Neuronal stem cell (in vitro differentiated cells): ENCODE data around the gene PIP5KL1.

Source experiments
- DNase-seq: peaks from one replicate; pipeline ENCODE4 v3.0.0-alpha.2; 2013; ENCODE audit warnings: low spot score
- H2AFZ ChIP-seq: one replicate; pipeline ENCODE4 v1.6.1; 2013; ENCODE audit warnings: mild to moderate bottlenecking, low read length, inconsistent platforms
- H2AK5ac ChIP-seq: 2 replicates; pipeline ENCODE4 v1.6.1; 2013; ENCODE audit warnings: low read depth, mild to moderate bottlenecking, inconsistent platforms, low read length, moderate library complexity, mixed read lengths
- H2BK120ac ChIP-seq: 2 replicates; pipeline ENCODE4 v1.6.1; 2013; ENCODE audit warnings: low read depth, mild to moderate bottlenecking, inconsistent platforms, low read length, moderate library complexity, mixed read lengths
- H2BK12ac ChIP-seq: one replicate; pipeline ENCODE4 v1.6.1; 2013; ENCODE audit warnings: low read length, inconsistent platforms
- H2BK15ac ChIP-seq: 2 replicates; pipeline ENCODE4 v1.6.1; 2013; ENCODE audit warnings: mild to moderate bottlenecking, low read length, inconsistent platforms, mixed read lengths
- H2BK5ac ChIP-seq: one replicate; pipeline ENCODE4 v1.6.1; 2013; ENCODE audit warnings: inconsistent platforms, mild to moderate bottlenecking, low read length, moderate library complexity
- H3K14ac ChIP-seq: one replicate; pipeline ENCODE4 v1.6.1; 2013; ENCODE audit warnings: low read length, inconsistent platforms
- H3K18ac ChIP-seq: 2 replicates; pipeline ENCODE4 v1.6.1; 2013; ENCODE audit warnings: low read length, inconsistent platforms
- H3K23ac ChIP-seq: 2 replicates; pipeline ENCODE4 v1.6.1; 2013; ENCODE audit warnings: low read depth, mild to moderate bottlenecking, mixed read lengths, low read length, inconsistent platforms; ENCODE audit not compliant: poor library complexity
- H3K27ac ChIP-seq: replicated peaks from 3 replicates; pipeline ENCODE4 v1.5.1; 2013; ENCODE audit warnings: low read length, inconsistent platforms
- H3K27me3 ChIP-seq, 3 experiments: 2 replicates each; pipeline ENCODE4 v1.6.1; 2013; ENCODE audit warnings: low read length in 3 of 3, mild to moderate bottlenecking in 2 of 3, inconsistent platforms in 1 of 3, low read depth in 1 of 3, mixed read lengths in 1 of 3, moderate library complexity in 1 of 3; ENCODE audit not compliant: control insufficient read depth in 3 of 3, insufficient read depth in 3 of 3
- H3K36me3 ChIP-seq, 2 donors: replicated peaks in 1 of 2; 2 replicates each; pipeline ENCODE4 v1.6.1; 2013; ENCODE audit warnings: low read length in 2 of 2; ENCODE audit not compliant: control insufficient read depth in 2 of 2, insufficient read depth in 2 of 2
- H3K4ac ChIP-seq: 2 replicates; pipeline ENCODE4 v1.6.1; 2013; ENCODE audit warnings: inconsistent platforms, mild to moderate bottlenecking, low read length, moderate library complexity
- H3K4me1 ChIP-seq, 2 donors: 1 replicate in 1 of 2; 2 replicates in 1 of 2; pipeline ENCODE4 v1.6.1; 2013; ENCODE audit warnings: low read length in 2 of 2, low read depth in 1 of 2; ENCODE audit not compliant: control insufficient read depth in 2 of 2, insufficient read depth in 1 of 2
- H3K4me2 ChIP-seq: one replicate; pipeline ENCODE4 v1.6.1; 2013; ENCODE audit warnings: mild to moderate bottlenecking, low read length, inconsistent platforms; ENCODE audit not compliant: insufficient read depth, poor library complexity, severe bottlenecking
- H3K4me3 ChIP-seq, 2 donors: 2 replicates each; pipeline ENCODE4 v1.5.1; 2013; ENCODE audit warnings: low read length in 2 of 2, mild to moderate bottlenecking in 2 of 2, inconsistent platforms in 1 of 2, moderate library complexity in 1 of 2
- H3K79me1 ChIP-seq: one replicate; pipeline ENCODE4 v1.6.1; 2013; ENCODE audit warnings: low read depth, mild to moderate bottlenecking, inconsistent platforms, low read length, moderate library complexity
- H3K9ac ChIP-seq: one replicate; pipeline ENCODE4 v1.6.1; 2013; ENCODE audit warnings: mild to moderate bottlenecking, low read depth, low read length, inconsistent platforms; ENCODE audit not compliant: poor library complexity
- H3K9me3 ChIP-seq, 2 donors: replicated peaks in 1 of 2; 2 replicates each; pipeline versions ENCODE3 to v1.6.1; 2013; ENCODE audit warnings: low read length in 2 of 2, mild to moderate bottlenecking in 2 of 2, inconsistent platforms in 1 of 2, low read depth in 1 of 2, mixed read lengths in 1 of 2, moderate library complexity in 1 of 2; ENCODE audit not compliant: control insufficient read depth in 2 of 2, insufficient read depth in 1 of 2
- H4K8ac ChIP-seq: one replicate; pipeline ENCODE4 v1.6.1; 2013; ENCODE audit warnings: low read depth, mild to moderate bottlenecking, inconsistent platforms, low read length, moderate library complexity
- H4K91ac ChIP-seq: one replicate; pipeline ENCODE4 v1.6.1; 2013; ENCODE audit warnings: low read length, low read depth, mild to moderate bottlenecking, inconsistent platforms; ENCODE audit not compliant: poor library complexity
- WGBS, 2 donors: extraction: QIAGEN DNeasy Blood & Tissue Kit; methylation state at CpG; one replicate each; pipeline ENCODE4 v1.1.7; 2013; ENCODE audit warnings: missing lambda C conversion rate in 2 of 2, mixed read lengths in 1 of 2; ENCODE audit not compliant: insufficient read length in 2 of 2, insufficient replicate concordance in 1 of 2; ENCODE audit errors: extremely low coverage in 2 of 2; 5-methylcytosine and 5-hydroxymethylcytosine counted together

PIP5KL1 gene

GRCh38 chr9:127907867-127908659 is 22.5 kb downstream of the PIP5KL1 start:
- peaks cover 8 to 21% of the 10 kb centered on the region in 2 donors for H3K4me1 ChIP-seq
- no peak overlapping the region for H4K91ac ChIP-seq
- H3K27ac ChIP-seq = no peak overlapping the region
- peak overlapping the region; percentile 61 for H2AK5ac ChIP-seq
- no peak overlapping the region for H3K4me2 ChIP-seq
- no CpG with 5 or more reads among the region's 35 CpGs for WGBS, 2 donors
- no peak overlapping the region for H3K4ac ChIP-seq
- no peaks in the 10 kb centered on the region for H3K36me3 ChIP-seq
- H4K8ac ChIP-seq = no peak overlapping the region
- no peak overlapping the region for H2BK12ac ChIP-seq
- no peak for DNase-seq
- H3K9me3 ChIP-seq = no peaks in the 10 kb centered on the region
- H3K23ac ChIP-seq = no peak overlapping the region
- H2BK5ac ChIP-seq = peak overlapping the region; percentile 6
- no peak overlapping the region for H2BK120ac ChIP-seq
- H3K27me3 ChIP-seq = no peaks in the 10 kb centered on the region
- H3K14ac ChIP-seq = no peak overlapping the region
- no peak overlapping the region for H2BK15ac ChIP-seq
- H3K79me1 ChIP-seq = peaks cover 4% of the 10 kb centered on the region
- no peak overlapping the region for H3K9ac ChIP-seq
- H3K4me3 ChIP-seq = no peak overlapping the region
- no peak overlapping the region for H3K18ac ChIP-seq
- no peak overlapping the region for H2AFZ ChIP-seq

- no peaks in the 10 kb centered on the region for H3K9me3 ChIP-seq
- peaks cover 4% of the 10 kb centered on the region for H3K79me1 ChIP-seq
- H3K14ac ChIP-seq = no peak overlapping the region
- no peak overlapping the region for H2BK12ac ChIP-seq
- H4K91ac ChIP-seq = no peak overlapping the region
- H3K4me2 ChIP-seq = no peak overlapping the region
- H4K8ac ChIP-seq = no peak overlapping the region
- no peak overlapping the region for H2AK5ac ChIP-seq
- no peak overlapping the region for H2BK5ac ChIP-seq
- H3K36me3 ChIP-seq = no peaks in the 10 kb centered on the region
- no peak overlapping the region for H2BK15ac ChIP-seq
- no peak overlapping the region for H3K4me3 ChIP-seq
- no peak overlapping the region for H2AFZ ChIP-seq
- no peak overlapping the region for H2BK120ac ChIP-seq
- H3K4me1 ChIP-seq = peaks cover 8 to 21% of the 10 kb centered on the region in 2 donors
- no peak overlapping the region for H3K27ac ChIP-seq
- DNase-seq = no peak
- H3K9ac ChIP-seq = no peak overlapping the region
- H3K18ac ChIP-seq = no peak overlapping the region
- no peak overlapping the region for H3K23ac ChIP-seq
- H3K27me3 ChIP-seq = no peaks in the 10 kb centered on the region
- no peak overlapping the region for H3K4ac ChIP-seq
- WGBS, 2 donors = no CpG with 5 or more reads among the region's 12 CpGs
These were observed 24.8 kb downstream of the PIP5KL1 start for GRCh38 chr9:127905788-127906191.

GRCh38 chr9:127905004-127905728 is 25.4 kb downstream of the PIP5KL1 start:
- no peak for DNase-seq
- Histone ChIP-seq H3K4me1 (peaks cover 8 to 21% of the 10 kb centered on the region in 2 donors), H4K8ac (no peak overlapping the region), H3K9ac (no peak overlapping the region), H2BK120ac (no peak overlapping the region), H3K23ac (peak overlapping the region; percentile 8), H3K4ac (peak overlapping the region; percentile 24), H3K27me3 (no peaks in the 10 kb centered on the region), H3K9me3 (no peaks in the 10 kb centered on the region), H3K27ac (no peak overlapping the region), H2BK5ac (no peak overlapping the region), H2AK5ac (peak overlapping the region; percentile 58), H3K36me3 (no peaks in the 10 kb centered on the region), H2BK12ac (no peak overlapping the region), H3K4me2 (no peak overlapping the region), H3K18ac (peak overlapping the region; percentile 30), H4K91ac (no peak overlapping the region), H3K4me3 (no peak overlapping the region), H2BK15ac (no peak overlapping the region), H3K14ac (no peak overlapping the region), H3K79me1 (peaks cover 4% of the 10 kb centered on the region), H2AFZ (no peak overlapping the region)
- no CpG with 5 or more reads among the region's 5 CpGs for WGBS, 2 donors

GRCh38 chr9:127904561-127905003 is 26.0 kb downstream of the PIP5KL1 start:
- H2BK15ac ChIP-seq = peak overlapping the region; percentile 4
- peak overlapping the region; percentile 13 for H3K18ac ChIP-seq
- H4K91ac ChIP-seq = no peak overlapping the region
- peaks cover 10 to 24% of the 10 kb centered on the region in 2 donors for H3K4me1 ChIP-seq
- H2BK12ac ChIP-seq = no peak overlapping the region
- H3K4me2 ChIP-seq = no peak overlapping the region
- peak overlapping the region; percentile 57 for H2AFZ ChIP-seq
- H3K14ac ChIP-seq = no peak overlapping the region
- DNase-seq = no peak
- no peaks in the 10 kb centered on the region for H3K36me3 ChIP-seq
- no peaks in the 10 kb centered on the region for H3K27me3 ChIP-seq
- H3K27ac ChIP-seq = no peak overlapping the region
- no CpG with 5 or more reads among the region's 12 CpGs for WGBS, 2 donors
- peak overlapping the region; percentile 58 for H2AK5ac ChIP-seq
- no peaks in the 10 kb centered on the region for H3K9me3 ChIP-seq
- peak overlapping the region; percentile 24 for H3K4ac ChIP-seq
- no peak overlapping the region for H3K4me3 ChIP-seq
- no peak overlapping the region for H4K8ac ChIP-seq
- peaks cover 4% of the 10 kb centered on the region for H3K79me1 ChIP-seq
- H2BK120ac ChIP-seq = no peak overlapping the region
- H3K9ac ChIP-seq = no peak overlapping the region
- peak overlapping the region; percentile 8 for H3K23ac ChIP-seq
- H2BK5ac ChIP-seq = no peak overlapping the region
